CD4-positive, alpha-beta T cell (primary cell): ENCODE measurements around the gene EVI5. TPM values are rescaled to one million over a fixed set of nuclear protein-coding genes. Genes with fewer than 3 reads are reported as not detected.
A peak's percentile ranks its signal among the peaks of the same experiment; 100 is the strongest.

ENCODE experiments used
- ATAC-seq: fragments of 200-7000 bp; cut with Tn5 transposase; one replicate; pipeline ENCODE4 v1.10.0; 2022; ENCODE audit warnings: mild to moderate bottlenecking; ENCODE audit not compliant: poor library complexity
- CTCF ChIA-PET: fragments of 350-600 bp; sonication (Branson Sonifier 250); formaldehyde crosslinking; loops from one replicate; lab custom pipeline; 2021; ENCODE audit warnings: antibody characterized with exemption, inconsistent platforms; lab: Charles Lee
- POLR2A ChIA-PET: fragments of 350-600 bp; sonication (Branson Sonifier 250); formaldehyde crosslinking; loops from one replicate; lab custom pipeline; 2021; ENCODE audit warnings: antibody characterized with exemption, inconsistent platforms; lab: Charles Lee
- DNase-seq, 14 experiments: peaks; one replicate each; pipeline ENCODE4 v3.0.0-alpha.2; 2013 to 2020; ENCODE audit warnings: mixed read lengths in 2 of 14
- H3K27ac ChIP-seq, 2 donors: one replicate each; pipeline versions ENCODE4 v1.5.1 to v1.7.0; 2013; ENCODE audit warnings: low read length in 2 of 2, low read depth in 1 of 2, mild to moderate bottlenecking in 1 of 2
- H3K27me3 ChIP-seq, 2 experiments: 1 replicate in 1 of 2; 2 replicates in 1 of 2; pipeline versions ENCODE4 v1.6.1 to v1.7.0; 2013; ENCODE audit warnings: low read length in 2 of 2, control low read depth in 1 of 2, mild to moderate bottlenecking in 1 of 2, moderate library complexity in 1 of 2; ENCODE audit not compliant: insufficient read depth in 2 of 2, control insufficient read depth in 1 of 2
- H3K36me3 ChIP-seq: one replicate; pipeline ENCODE4 v1.6.1; 2013; ENCODE audit warnings: low read length, control low read depth; ENCODE audit not compliant: insufficient read depth
- H3K4me1 ChIP-seq: one replicate; pipeline ENCODE4 v1.6.1; 2013; ENCODE audit warnings: low read length, control low read depth; ENCODE audit not compliant: insufficient read depth
- H3K4me3 ChIP-seq: one replicate; pipeline ENCODE4 v1.5.1; 2013; ENCODE audit warnings: mild to moderate bottlenecking, low read length, moderate library complexity
- H3K9me3 ChIP-seq, 2 experiments: 1 replicate in 1 of 2; 2 replicates in 1 of 2; pipeline versions ENCODE4 v1.6.1 to v1.7.0; 2013; ENCODE audit warnings: low read length in 2 of 2, mild to moderate bottlenecking in 2 of 2, control low read depth in 1 of 2, moderate library complexity in 1 of 2; ENCODE audit not compliant: control insufficient read depth in 1 of 2, insufficient read depth in 1 of 2
- H3K27ac Mint-ChIP-seq: one replicate; pipeline ENCODE4 v1.8.0; 2020; ENCODE audit warnings: mixed read lengths
- H3K27me3 Mint-ChIP-seq: one replicate; pipeline ENCODE4 v1.8.0; 2021; ENCODE audit warnings: mixed read lengths
- H3K36me3 Mint-ChIP-seq: one replicate; pipeline ENCODE4 v1.8.0; 2021; ENCODE audit warnings: low read depth, mixed read lengths
- H3K4me1 Mint-ChIP-seq: one replicate; pipeline ENCODE4 v1.8.0; 2021; ENCODE audit warnings: low read depth, mixed read lengths
- H3K4me3 Mint-ChIP-seq: one replicate; pipeline ENCODE4 v1.8.0; 2020; ENCODE audit warnings: mild to moderate bottlenecking, mixed read lengths
- H3K9me3 Mint-ChIP-seq: one replicate; pipeline ENCODE4 v1.8.0; 2020; ENCODE audit warnings: mixed read lengths
- CTCF ChIP-seq: fragments of 200-600 bp; IDR thresholded peaks from one replicate; pipeline ENCODE4 v1.8.0; 2022; ENCODE audit warnings: antibody characterized with exemption, mild to moderate bottlenecking
- intact Hi-C, 2 experiments: fragments of 100-400 bp; cut with DNase I in 1 of 2; cut with micrococcal nuclease in 1 of 2; formaldehyde crosslinking; loops; one replicate each; pipeline versions ENCODE4 v1.15.1 to v1.9.0; 2023 to 2025; cut with DNase I, micrococcal nuclease
- total RNA-seq, 174 experiments: library from RNA in 2 of 174; stranded (reverse) in 2 of 174; gene quantifications; one replicate each; pipeline ENCODE4 v1.2.3 and lab custom pipeline; 2021 to 2026

Gene EVI5
- total RNA-seq, 2 experiments from 2014 or later: 1.8 to 2.0 TPM

- peaks cover 29% of the 10 kb centered on the region for H3K36me3 Mint-ChIP-seq
- no peak for TF ChIP-seq CTCF
- H3K9me3 Mint-ChIP-seq: no peaks in the 10 kb centered on the region
- Histone ChIP-seq H3K4me1 (peaks cover 53% of the 10 kb centered on the region), H3K27me3 (no peaks in the 10 kb centered on the region), H3K36me3 (peaks cover 7% of the 10 kb centered on the region), H3K27ac (peak overlapping the region; percentile 60 to 65), H3K9me3 (no peaks in the 10 kb centered on the region), H3K4me3 (peak overlapping the region; percentile 89)
- peak; percentile 45 for ATAC-seq
- intact Hi-C loops: loop anchor here (2.0 to 5.0 kb wide), 8 partner anchors 52 to 172 kb away; no protein-coding TSS in a partner anchor
- no peaks in the 10 kb centered on the region for H3K27me3 Mint-ChIP-seq
- peak overlapping the region; percentile 85 for H3K27ac Mint-ChIP-seq
- ChIA-PET CTCF (interaction anchor here (0.5 to 6.0 kb wide), 18 partner anchors 10 to 984 kb away, joined by 3 to 50 read pairs (median 4); partner anchors contain the start of genes CDC7 and RPL5), POLR2A (interaction anchor here (0.7 to 6.8 kb wide), 29 partner anchors 9 to 186 kb away, joined by 3 to 96 read pairs (median 5); partner anchors contain the start of genes GLMN and RPAP2)
- peaks cover 56% of the 10 kb centered on the region for H3K4me1 Mint-ChIP-seq
- peak; percentile 37 to 76 (median 52) for DNase-seq
- H3K4me3 Mint-ChIP-seq: peak overlapping the region; percentile 90
These were observed 300.2 kb downstream of the EVI5 start for GRCh38 chr1:92484472-92485380.

- Mint-ChIP-seq H3K4me3 (peak overlapping the region; percentile 90), H3K36me3 (peaks cover 38% of the 10 kb centered on the region), H3K27ac (peak overlapping the region; percentile 85), H3K4me1 (peaks cover 54% of the 10 kb centered on the region), H3K27me3 (no peaks in the 10 kb centered on the region), H3K9me3 (no peaks in the 10 kb centered on the region)
- Histone ChIP-seq H3K9me3 (no peaks in the 10 kb centered on the region), H3K4me3 (peak overlapping the region; percentile 89), H3K36me3 (peaks cover 7% of the 10 kb centered on the region), H3K27ac (peak overlapping the region in 1 of 2 donors; percentile 29), H3K27me3 (no peaks in the 10 kb centered on the region), H3K4me1 (peaks cover 62% of the 10 kb centered on the region)
- TF ChIP-seq CTCF: no peak
- POLR2A ChIA-PET: interaction anchor here (0.7 to 6.8 kb wide), 12 partner anchors 8 to 185 kb away, joined by 3 to 96 read pairs (median 10); partner anchors contain the start of genes GLMN and RPAP2
- DNase-seq: peak in 12 of 14 experiments; percentile 17 to 67 (median 41)
- no peak for ATAC-seq
- intact Hi-C loops: loop anchor here in 1 of 2 experiments (2.0 kb wide), 3 partner anchors 53 to 115 kb away; no protein-coding TSS in a partner anchor
- CTCF ChIA-PET: interaction anchor here (0.9 to 6.0 kb wide), 5 partner anchors 9 to 176 kb away, joined by 3 to 50 read pairs (median 3); no protein-coding TSS in a partner anchor
These were observed 301.1 kb downstream of the EVI5 start for GRCh38 chr1:92483610-92484471.
